C4-2B (cell line): ENCODE results near the gene TLE5.

Experiments
- H3K27ac ChIP-seq: fragments of 450-650 bp; 2 replicates; pipeline ENCODE4 v1.5.1; 2017
- CTCF ChIP-seq: fragments of 450-650 bp; conservative IDR thresholded peaks from 2 replicates; pipeline ENCODE4 v1.5.1; 2017; ENCODE audit warnings: mild to moderate bottlenecking
- ZFX ChIP-seq: fragments of 450-650 bp; IDR thresholded peaks from 2 replicates; pipeline ENCODE4 v1.6.1; 2017

The TLE5 gene

GRCh38 chr19:3058821-3059314, 3.4 kb downstream of the TLE5 start:
- H3K27ac ChIP-seq = no peak overlapping the region
- TF ChIP-seq CTCF = no peak
- no peak for TF ChIP-seq ZFX

GRCh38 chr19:3058009-3058820, 4.1 kb downstream of the TLE5 start:
- TF ChIP-seq CTCF (no peak), ZFX (no peak)
- peak overlapping the region; percentile 70 for H3K27ac ChIP-seq

- TF ChIP-seq CTCF = no peak
- peak; percentile 26; the same call in 1 of the 2 replicates for TF ChIP-seq ZFX
- H3K27ac ChIP-seq = peak overlapping the region; percentile 70
These were observed 5.0 kb downstream of the TLE5 start for GRCh38 chr19:3057275-3057714.

- H3K27ac ChIP-seq = peak overlapping the region; percentile 70
- no peak for TF ChIP-seq CTCF
- no peak for TF ChIP-seq ZFX
These were observed 5.7 kb downstream of the TLE5 start for GRCh38 chr19:3056417-3057088.

- H3K27ac ChIP-seq = no peak overlapping the region; the same call in 1 of the 2 replicates
- no peak for TF ChIP-seq CTCF
- TF ChIP-seq ZFX = no peak
These were observed 6.4 kb downstream of the TLE5 start for GRCh38 chr19:3055741-3056416.

GRCh38 chr19:3054972-3055740, 7.1 kb downstream of the TLE5 start:
- H3K27ac ChIP-seq = no peak overlapping the region
- TF ChIP-seq CTCF (no peak), ZFX (no peak)
